HepG2 (cell line): Measurements from ENCODE around the gene ZNF330.

Experiments used
- EP300 ChIP-seq, 3 experiments: sonication (generic) in 1 of 3; formaldehyde crosslinking in 1 of 3; IDR thresholded peaks; 2 replicates each; pipeline versions ENCODE4 v1.5.1 to v1.6.1; 2011 to 2020; ENCODE audit warnings: low read depth in 2 of 3, low read length in 2 of 3, borderline replicate concordance in 1 of 3, improper control_type of control experiment in 1 of 3, mild to moderate bottlenecking in 1 of 3, missing genetic modification reagents in 1 of 3, moderate library complexity in 1 of 3
- JUND ChIP-seq: sonication (generic); formaldehyde crosslinking; IDR thresholded peaks from 2 replicates; pipeline ENCODE4 v1.8.0; 2022; ENCODE audit warnings: mild to moderate bottlenecking, missing genetic modification reagents
- POLR2A ChIP-seq, 2 experiments: IDR thresholded peaks; 2 replicates each; pipeline ENCODE4 v1.6.1; 2011; ENCODE audit warnings: low read depth in 2 of 2, low read length in 2 of 2, mild to moderate bottlenecking in 1 of 2, moderate library complexity in 1 of 2; ENCODE audit not compliant: insufficient read depth in 1 of 2
- POLR2AphosphoS5 ChIP-seq: IDR thresholded peaks from 2 replicates; pipeline ENCODE4 v1.6.1; 2012; ENCODE audit warnings: low read depth, low read length
- RFX3 ChIP-seq: IDR thresholded peaks from 2 replicates; pipeline ENCODE4 v1.6.1; 2016; ENCODE audit warnings: missing biosample characterization, missing genetic modification reagents
- SRF ChIP-seq: IDR thresholded peaks from 2 replicates; pipeline ENCODE4 v1.6.1; 2011; ENCODE audit warnings: mild to moderate bottlenecking, low read depth, low read length, moderate library complexity
- ZNF331 ChIP-seq: sonication (generic); formaldehyde crosslinking; IDR thresholded peaks from 2 replicates; pipeline ENCODE4 v1.4.0; 2020; ENCODE audit warnings: missing genetic modification reagents
- ZNF562 ChIP-seq: sonication (generic); formaldehyde crosslinking; IDR thresholded peaks from 2 replicates; pipeline ENCODE4 v1.8.0; 2022; ENCODE audit warnings: missing genetic modification reagents, borderline replicate concordance
- ZSCAN25 ChIP-seq: sonication (generic); formaldehyde crosslinking; IDR thresholded peaks from 2 replicates; pipeline ENCODE4 v1.8.0; 2022; ENCODE audit warnings: mild to moderate bottlenecking, missing genetic modification reagents
- TF ChIP-seq, protein P1 (sequence below): IDR thresholded peaks from 2 replicates; pipeline ENCODE4 v1.6.1; 2016; ENCODE audit warnings: low read depth, missing genetic modification reagents, missing compliant biosample characterization

- TF ChIP-seq ZNF331 (CRISPR knock-in tag) (no peak), SRF (no peak), POLR2AphosphoS5 (no peak), ZSCAN25 (CRISPR knock-in tag) (no peak), RFX3 (CRISPR knock-in tag) (no peak), ZNF562 (CRISPR knock-in tag) (no peak), POLR2A (IDR thresholded peaks at IDR 0.05; ENCODE audit: insufficient read depth in 1 of 2, low read depth in 2 of 2, low read length in 2 of 2) (no peak), JUND (CRISPR knock-in tag) (no peak), EP300 (IDR thresholded peaks at IDR 0.05; ENCODE audit: low read depth in 2 of 2, low read length in 2 of 2) (no peak), EP300 (CRISPR knock-in tag; IDR thresholded peaks at IDR 0.05; ENCODE audit: borderline replicate concordance) (no peak)
- TF ChIP-seq, protein P1, sequence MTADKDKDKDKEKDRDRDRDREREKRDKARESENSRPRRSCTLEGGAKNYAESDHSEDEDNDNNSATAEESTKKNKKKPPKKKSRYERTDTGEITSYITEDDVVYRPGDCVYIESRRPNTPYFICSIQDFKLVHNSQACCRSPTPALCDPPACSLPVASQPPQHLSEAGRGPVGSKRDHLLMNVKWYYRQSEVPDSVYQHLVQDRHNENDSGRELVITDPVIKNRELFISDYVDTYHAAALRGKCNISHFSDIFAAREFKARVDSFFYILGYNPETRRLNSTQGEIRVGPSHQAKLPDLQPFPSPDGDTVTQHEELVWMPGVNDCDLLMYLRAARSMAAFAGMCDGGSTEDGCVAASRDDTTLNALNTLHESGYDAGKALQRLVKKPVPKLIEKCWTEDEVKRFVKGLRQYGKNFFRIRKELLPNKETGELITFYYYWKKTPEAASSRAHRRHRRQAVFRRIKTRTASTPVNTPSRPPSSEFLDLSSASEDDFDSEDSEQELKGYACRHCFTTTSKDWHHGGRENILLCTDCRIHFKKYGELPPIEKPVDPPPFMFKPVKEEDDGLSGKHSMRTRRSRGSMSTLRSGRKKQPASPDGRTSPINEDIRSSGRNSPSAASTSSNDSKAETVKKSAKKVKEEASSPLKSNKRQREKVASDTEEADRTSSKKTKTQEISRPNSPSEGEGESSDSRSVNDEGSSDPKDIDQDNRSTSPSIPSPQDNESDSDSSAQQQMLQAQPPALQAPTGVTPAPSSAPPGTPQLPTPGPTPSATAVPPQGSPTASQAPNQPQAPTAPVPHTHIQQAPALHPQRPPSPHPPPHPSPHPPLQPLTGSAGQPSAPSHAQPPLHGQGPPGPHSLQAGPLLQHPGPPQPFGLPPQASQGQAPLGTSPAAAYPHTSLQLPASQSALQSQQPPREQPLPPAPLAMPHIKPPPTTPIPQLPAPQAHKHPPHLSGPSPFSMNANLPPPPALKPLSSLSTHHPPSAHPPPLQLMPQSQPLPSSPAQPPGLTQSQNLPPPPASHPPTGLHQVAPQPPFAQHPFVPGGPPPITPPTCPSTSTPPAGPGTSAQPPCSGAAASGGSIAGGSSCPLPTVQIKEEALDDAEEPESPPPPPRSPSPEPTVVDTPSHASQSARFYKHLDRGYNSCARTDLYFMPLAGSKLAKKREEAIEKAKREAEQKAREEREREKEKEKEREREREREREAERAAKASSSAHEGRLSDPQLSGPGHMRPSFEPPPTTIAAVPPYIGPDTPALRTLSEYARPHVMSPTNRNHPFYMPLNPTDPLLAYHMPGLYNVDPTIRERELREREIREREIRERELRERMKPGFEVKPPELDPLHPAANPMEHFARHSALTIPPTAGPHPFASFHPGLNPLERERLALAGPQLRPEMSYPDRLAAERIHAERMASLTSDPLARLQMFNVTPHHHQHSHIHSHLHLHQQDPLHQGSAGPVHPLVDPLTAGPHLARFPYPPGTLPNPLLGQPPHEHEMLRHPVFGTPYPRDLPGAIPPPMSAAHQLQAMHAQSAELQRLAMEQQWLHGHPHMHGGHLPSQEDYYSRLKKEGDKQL = no peak
Measured at GRCh38 chr4:141258558-141258957, 37.9 kb downstream of the ZNF330 start.
